DMS153 (cell line): ENCODE data around the gene TMPRSS12.
"Not testable (repeated sequence)": the region's sequence is repeated elsewhere in the genome, so short reads cannot be mapped to it uniquely, and the experiment has no call there.

Source experiments
- DNase-seq: peaks from one replicate; lab custom pipeline; 2025; lab: John Stamatoyannopoulos, UW

Gene TMPRSS12

DNA sequence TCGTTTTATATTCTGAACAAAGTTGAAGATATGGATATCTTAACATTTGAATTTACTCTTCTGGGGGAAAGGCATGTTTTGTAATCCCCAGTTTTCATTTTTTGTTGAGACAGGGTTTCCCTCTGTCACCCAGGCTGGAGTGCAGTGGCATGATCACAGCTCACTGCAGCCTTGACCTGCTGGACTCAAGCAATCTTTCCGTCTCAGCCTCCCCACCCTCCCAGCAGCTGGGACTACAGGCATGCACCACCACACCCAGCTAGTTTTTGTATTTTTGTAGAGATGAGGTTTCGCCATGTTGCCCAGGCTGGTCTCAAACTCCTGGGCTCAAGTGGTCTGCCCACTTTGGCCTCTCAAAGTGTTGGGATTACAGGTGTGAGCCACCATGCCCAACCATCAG lies 84.2 kb downstream of the TMPRSS12 start:
- DNase-seq = not testable (repeated sequence)

DNA sequence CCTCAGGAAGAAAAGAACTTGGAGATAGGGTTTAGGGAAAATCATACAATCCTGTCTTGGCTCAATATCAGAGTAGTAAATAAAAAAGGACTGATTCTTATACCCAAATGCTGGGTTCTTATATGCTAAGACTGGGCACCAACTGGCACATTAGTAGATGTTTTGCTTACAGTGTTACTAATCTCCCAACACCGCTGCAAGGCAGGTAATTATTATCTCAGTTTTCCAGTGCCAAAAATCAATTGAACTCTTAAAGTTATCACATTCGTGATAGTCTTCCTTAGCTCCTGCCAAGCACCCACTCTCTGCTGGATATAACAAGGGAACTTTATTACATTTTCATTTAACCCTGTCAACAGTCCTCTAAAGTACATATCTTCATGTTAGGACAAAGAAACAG lies 84.6 kb downstream of the TMPRSS12 start:
- no peak for DNase-seq

DNA sequence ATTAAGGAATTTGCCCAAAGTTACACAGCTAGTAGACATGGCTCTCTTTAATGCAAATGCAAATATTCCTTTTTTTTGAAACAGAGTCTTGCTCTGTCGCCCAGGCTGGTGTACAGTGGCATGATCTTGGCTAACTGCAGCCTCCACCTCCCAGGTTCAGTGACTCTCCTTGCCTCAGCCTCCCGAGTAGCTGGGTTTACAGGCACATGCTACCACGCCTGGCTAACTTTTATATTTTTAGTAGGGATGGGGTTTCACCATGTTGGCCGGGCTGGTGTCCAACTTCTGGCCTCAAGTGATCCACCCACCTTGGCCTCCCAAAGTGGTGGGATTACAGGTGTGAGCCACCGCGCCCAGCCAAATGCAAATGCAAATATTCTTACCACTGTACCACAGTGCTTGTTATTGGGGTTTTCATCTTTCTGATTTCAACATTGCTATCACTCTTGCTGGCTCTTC lies 85.1 kb downstream of the TMPRSS12 start:
- DNase-seq = no peak

DNA sequence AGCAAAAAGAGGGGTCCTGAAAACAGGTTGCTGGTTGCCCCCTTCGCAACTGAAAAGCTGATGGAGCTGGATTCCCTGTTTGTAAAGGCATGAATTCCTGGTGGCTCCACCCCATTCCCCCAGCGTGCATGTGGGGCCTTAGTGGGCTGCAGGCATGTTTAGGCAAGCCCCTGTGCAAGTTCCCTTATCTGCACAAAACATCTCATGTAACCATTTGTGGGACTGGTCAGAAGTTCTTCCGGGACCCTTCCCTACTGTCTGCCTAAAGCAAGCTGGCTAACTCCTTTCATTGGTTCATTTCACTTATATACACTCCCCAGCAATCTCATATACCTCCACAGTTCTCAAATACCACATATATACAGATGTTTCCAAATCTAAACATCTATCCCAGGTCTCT lies 85.7 kb downstream of the TMPRSS12 start:
- DNase-seq = no peak

DNA sequence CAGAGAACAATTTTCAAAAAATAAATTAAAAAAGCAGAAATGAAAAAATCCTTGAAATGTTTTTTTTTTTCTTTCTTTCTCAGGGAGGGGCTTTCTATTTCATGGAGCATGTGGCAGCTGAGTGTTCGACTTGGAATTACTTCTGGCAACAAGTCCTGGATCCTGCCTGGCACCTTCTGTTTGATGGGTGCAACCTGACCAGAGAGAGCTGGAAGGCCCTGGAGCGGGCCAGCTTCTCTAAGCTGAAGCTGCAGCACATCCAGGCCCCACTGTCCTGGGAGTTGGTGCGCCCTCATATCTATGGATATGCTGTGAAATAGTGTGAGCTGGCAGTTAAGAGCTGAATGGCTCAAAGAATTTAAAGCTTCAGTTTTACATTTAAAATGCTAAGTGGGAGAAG lies 87.1 kb downstream of the TMPRSS12 start:
- DNase-seq = no peak

DNA sequence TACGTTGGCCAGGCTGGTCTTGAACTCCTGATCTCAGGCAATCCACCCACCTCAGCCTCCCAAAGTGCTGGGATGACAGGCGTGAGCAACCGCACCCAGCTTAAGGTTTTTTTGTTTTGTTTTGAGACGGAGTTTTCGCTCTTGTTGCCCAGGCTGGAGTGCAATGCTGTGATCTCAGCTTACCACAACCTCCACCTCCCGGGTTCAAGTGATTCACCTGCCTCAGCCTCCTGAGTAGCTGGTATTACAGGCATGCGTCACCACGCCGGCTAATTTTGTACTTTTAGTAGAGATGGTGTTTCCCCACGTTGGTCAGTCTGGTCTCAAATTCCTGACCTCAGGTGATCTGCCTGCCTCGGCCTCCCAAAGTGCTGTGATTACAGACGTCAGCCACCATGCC lies 87.8 kb downstream of the TMPRSS12 start:
- not testable (repeated sequence) for DNase-seq

DNA sequence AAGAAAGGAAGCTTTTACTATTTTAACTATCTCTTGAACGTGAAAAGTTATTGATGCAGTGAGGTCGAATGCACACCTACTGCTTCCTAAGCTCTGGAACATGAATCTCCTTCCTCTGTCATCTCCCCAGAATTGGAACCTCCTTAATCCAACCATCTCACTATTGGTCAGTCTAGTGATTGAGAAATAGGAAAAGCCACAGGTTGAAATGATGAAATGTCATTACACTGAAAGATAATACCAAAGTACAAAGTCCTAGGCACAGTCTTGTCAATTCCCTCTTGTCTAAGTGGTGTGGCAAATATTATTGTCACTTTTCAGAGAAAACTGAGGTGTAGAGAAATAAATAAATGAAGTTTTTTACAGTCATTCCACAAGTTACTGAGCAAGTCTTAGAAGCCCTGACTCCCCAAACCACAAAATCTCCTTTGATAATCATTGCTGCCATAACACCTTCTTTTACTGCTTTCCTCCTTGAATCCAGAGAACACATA lies 90.1 kb downstream of the TMPRSS12 start:
- no peak for DNase-seq

DNA sequence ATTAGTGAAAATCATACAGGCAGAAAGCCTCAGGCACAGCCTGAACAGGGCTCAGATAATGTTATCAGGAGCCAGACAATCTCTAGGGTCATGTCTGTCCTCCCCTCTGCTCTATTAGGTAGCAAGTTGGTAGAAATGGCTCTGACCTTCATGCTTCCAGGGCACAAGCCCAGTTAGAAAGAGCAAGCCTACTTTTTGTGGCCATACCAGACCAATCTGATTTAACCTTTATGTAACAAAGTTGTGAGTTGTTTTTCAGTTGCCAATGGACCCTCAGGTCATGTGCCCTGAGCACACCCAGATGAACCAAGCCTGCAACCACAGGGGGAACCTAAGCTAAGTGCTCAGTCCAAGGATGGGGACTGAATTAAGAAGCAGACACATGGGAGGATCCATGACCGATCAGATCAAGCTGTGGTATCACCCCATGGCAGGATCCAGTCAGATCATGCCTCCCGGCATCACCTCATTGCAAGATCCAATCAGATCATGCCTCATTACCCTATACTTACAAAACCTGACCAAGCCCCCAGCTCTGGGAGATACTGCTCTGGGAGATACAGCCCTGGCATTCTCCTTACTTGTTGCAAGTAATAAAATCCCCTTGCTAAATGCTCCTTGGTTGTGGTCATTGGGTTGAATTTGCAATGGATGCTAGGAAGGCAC lies 90.9 kb downstream of the TMPRSS12 start:
- DNase-seq = no peak

DNA sequence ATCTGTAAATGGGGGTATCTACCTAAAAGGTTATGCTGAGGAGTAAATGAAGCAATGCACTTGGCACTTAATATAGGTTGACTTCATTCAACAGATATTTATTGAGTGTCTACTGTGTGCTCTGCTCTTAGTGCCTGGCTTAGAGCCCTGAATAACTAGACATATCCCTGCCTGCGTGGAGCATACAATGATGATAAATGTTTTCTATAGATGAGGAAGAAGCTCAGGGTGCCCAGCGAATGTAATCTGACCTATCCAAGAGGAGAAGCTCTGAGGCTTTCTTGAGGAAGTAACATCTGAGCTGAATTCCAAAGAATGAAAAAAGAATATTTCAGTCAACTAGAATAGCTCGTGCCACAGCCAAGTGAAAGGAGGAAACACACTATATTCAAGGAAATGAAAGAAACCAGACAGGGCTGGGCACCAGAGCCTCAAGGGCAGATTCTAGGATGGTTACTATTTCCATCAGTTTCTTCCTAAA lies 91.7 kb downstream of the TMPRSS12 start:
- DNase-seq = no peak

DNA sequence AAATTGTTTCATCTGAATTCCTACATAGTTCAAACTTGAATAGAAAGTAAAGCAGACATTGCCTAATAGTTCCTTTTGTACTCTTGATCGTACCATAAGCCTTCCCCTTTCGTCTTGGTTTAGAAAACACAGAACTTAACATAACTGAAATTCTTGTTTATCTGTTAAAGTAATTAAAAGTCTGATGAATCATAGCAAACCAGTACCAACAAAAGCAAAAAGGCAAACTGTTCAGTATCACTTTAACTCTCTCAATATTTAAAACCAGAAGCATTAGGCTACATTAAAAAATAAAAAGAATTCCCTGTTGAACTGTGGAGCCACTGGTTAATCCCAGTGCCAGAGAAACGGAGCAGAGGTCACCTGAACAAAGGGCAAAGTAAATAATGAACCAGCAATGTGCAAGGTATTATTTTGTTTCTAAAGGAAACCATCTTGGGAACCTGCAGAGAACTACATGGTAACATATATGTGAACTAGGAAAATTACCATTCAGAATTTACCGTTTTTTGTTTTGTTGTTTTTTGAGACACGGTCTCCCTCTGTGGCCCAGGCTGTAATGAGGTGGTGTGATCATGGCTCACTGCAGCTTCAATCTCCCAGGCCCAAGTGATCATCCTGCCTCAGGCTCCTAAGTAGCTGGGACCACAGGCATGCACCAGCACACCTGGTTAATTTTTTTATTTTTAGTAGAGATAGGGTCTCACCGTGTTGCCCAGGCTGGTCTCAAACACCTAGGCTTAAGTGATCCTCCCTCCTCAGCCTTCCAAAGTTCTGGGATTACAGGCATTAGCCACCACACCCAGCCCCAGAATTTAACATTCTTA lies 92.5 kb downstream of the TMPRSS12 start:
- DNase-seq = no peak

DNA sequence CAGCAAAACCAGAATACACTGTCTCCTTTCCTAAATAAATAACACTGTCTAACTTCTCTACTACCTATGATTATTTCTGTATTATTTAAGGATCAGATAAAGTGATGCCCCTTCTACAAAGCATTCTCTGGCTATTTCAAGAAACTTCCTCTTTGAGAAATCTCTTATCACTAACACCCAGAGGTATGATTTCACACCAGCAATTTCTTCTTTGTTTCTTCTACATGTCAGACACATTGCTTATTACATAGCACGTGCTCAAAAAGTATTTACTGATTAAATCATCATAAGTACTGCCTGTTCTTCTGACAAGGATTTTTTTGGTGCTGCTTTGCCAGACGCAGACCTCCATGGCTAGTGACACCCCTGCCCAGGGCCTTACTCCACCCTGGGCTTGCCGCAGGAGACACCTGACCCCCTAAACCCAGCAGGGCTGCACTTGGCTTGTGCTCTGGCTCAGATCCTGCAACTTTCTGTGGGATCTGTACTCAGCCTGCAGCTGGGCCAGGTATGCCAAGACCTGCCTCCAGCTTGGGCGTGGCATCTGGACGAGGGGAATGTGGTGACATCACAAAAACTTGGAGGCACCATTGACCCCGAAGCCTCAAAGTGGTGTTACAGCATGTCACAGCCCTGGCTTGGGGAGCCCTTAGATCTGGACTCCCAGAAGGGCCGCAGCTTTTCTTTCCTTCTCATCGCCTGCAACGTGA lies 94.2 kb downstream of the TMPRSS12 start:
- no peak for DNase-seq
